ACHN (cell line): ENCODE data around the gene ZFP62.
"Not testable (repeated sequence)": the region's sequence is repeated elsewhere in the genome, so short reads cannot be mapped to it uniquely, and the experiment has no call there.

ENCODE experiments used
- DNase-seq: peaks from one replicate; pipeline ENCODE4 v3.0.0-alpha.2; 2015
- in situ Hi-C: cut with HindIII; loops from 2 replicates; pipeline ENCODE4 v1.10.0; 2017; ENCODE audit warnings: low sequenced_read_pairs, low pct_ligation_motif_present, low pct_unique_long_range_greater_than_20kb

ZFP62 gene

GRCh38 chr5:180839227-180839626 lies 21.8 kb downstream of the ZFP62 start:
- in situ Hi-C loops, result no loop called here
- no peak for DNase-seq

- no peak for DNase-seq
- in situ Hi-C loops, result no loop called here
Observed at GRCh38 chr5:180837478-180837877, 23.6 kb downstream of the ZFP62 start.

- in situ Hi-C loops, result no loop called here
- DNase-seq, result no peak
Observed at GRCh38 chr5:180832638-180833068, 28.4 kb downstream of the ZFP62 start.

- in situ Hi-C loops, result no loop called here
- peak; percentile 67 for DNase-seq
Observed at GRCh38 chr5:180831139-180832093, 29.7 kb downstream of the ZFP62 start.

GRCh38 chr5:180830253-180831138 lies 30.6 kb downstream of the ZFP62 start:
- in situ Hi-C loops, result no loop called here
- peak; percentile 20 for DNase-seq

- DNase-seq, result no peak
- in situ Hi-C loops, result no loop called here
Observed at GRCh38 chr5:180829726-180830125, 31.4 kb downstream of the ZFP62 start.

- DNase-seq, in situ Hi-C loops: not testable (repeated sequence)
Observed at GRCh38 chr5:180828756-180829531, 32.1 kb downstream of the ZFP62 start.

- DNase-seq, in situ Hi-C loops: not testable (repeated sequence)
Observed at GRCh38 chr5:180827374-180827773, 33.7 kb downstream of the ZFP62 start.

- peak; percentile 80 for DNase-seq
- in situ Hi-C loops, result no loop called here
Observed at GRCh38 chr5:180825768-180826525, 35.1 kb downstream of the ZFP62 start.

GRCh38 chr5:180824630-180825476 lies 36.2 kb downstream of the ZFP62 start:
- no peak for DNase-seq
- in situ Hi-C loops, result no loop called here

GRCh38 chr5:180823940-180824629 lies 37.0 kb downstream of the ZFP62 start:
- no peak for DNase-seq
- in situ Hi-C loops, result no loop called here

GRCh38 chr5:180823346-180823745 lies 37.7 kb downstream of the ZFP62 start:
- in situ Hi-C loops, result no loop called here
- DNase-seq, result no peak

- no peak for DNase-seq
- in situ Hi-C loops, result no loop called here
Observed at GRCh38 chr5:180821538-180821937, 39.5 kb downstream of the ZFP62 start.

- no peak for DNase-seq
- in situ Hi-C loops, result no loop called here
Observed at GRCh38 chr5:180820788-180821321, 40.2 kb downstream of the ZFP62 start.

GRCh38 chr5:180818677-180819341 lies 42.3 kb downstream of the ZFP62 start:
- DNase-seq, result no peak
- in situ Hi-C loops, result no loop called here
